H9 (cell line): ENCODE results near the gene USP17L12. TPM values are rescaled to one million over a fixed set of nuclear protein-coding genes. Genes with fewer than 3 reads are reported as not detected.
"Not testable (repeated sequence)": the region's sequence is repeated elsewhere in the genome, so short reads cannot be mapped to it uniquely, and the experiment has no call there.

Source experiments
- DNase-seq: peaks from one replicate; pipeline ENCODE4 v3.0.0-alpha.2; 2017
- H2AFZ ChIP-seq: one replicate; pipeline ENCODE4 v1.6.1; 2013; ENCODE audit warnings: mild to moderate bottlenecking, low read length, control low read depth, moderate library complexity
- H2AK5ac ChIP-seq: 2 replicates; pipeline ENCODE4 v1.6.1; 2013; ENCODE audit warnings: low read length, control low read depth, mixed read lengths; ENCODE audit not compliant: insufficient read length
- H2BK120ac ChIP-seq: one replicate; pipeline ENCODE4 v1.6.1; 2013; ENCODE audit warnings: low read depth, mild to moderate bottlenecking, low read length, control low read depth, inconsistent platforms; ENCODE audit not compliant: poor library complexity, severe bottlenecking
- H2BK12ac ChIP-seq: 2 replicates; pipeline ENCODE4 v1.6.1; 2013; ENCODE audit warnings: low read length, control low read depth, mixed read lengths, low read depth; ENCODE audit not compliant: insufficient read length
- H2BK15ac ChIP-seq: 2 replicates; pipeline ENCODE4 v1.6.1; 2013; ENCODE audit warnings: low read depth, low read length, control low read depth
- H2BK20ac ChIP-seq: one replicate; pipeline ENCODE4 v1.6.1; 2013; ENCODE audit warnings: low read depth, mild to moderate bottlenecking, low read length, control low read depth, inconsistent platforms; ENCODE audit not compliant: poor library complexity, severe bottlenecking
- H2BK5ac ChIP-seq: 2 replicates; pipeline ENCODE4 v1.6.1; 2013; ENCODE audit warnings: low read length, control low read depth, mixed read lengths; ENCODE audit not compliant: insufficient read length
- H3K14ac ChIP-seq: 2 replicates; pipeline ENCODE4 v1.6.1; 2013; ENCODE audit warnings: low read length, control low read depth; ENCODE audit not compliant: insufficient read depth
- H3K18ac ChIP-seq: 2 replicates; pipeline ENCODE4 v1.6.1; 2013; ENCODE audit warnings: low read depth, mild to moderate bottlenecking, mixed read lengths, low read length, control low read depth; ENCODE audit not compliant: insufficient read length
- H3K23ac ChIP-seq: 2 replicates; pipeline ENCODE4 v1.6.1; 2013; ENCODE audit warnings: low read length, control low read depth, mixed read lengths, low read depth; ENCODE audit not compliant: insufficient read length
- H3K23me2 ChIP-seq: 2 replicates; pipeline ENCODE4 v1.6.1; 2013; ENCODE audit warnings: low read depth, mild to moderate bottlenecking, mixed read lengths, low read length, control low read depth; ENCODE audit not compliant: insufficient read length, poor library complexity, severe bottlenecking
- H3K27ac ChIP-seq: 2 replicates; pipeline ENCODE4 v1.5.1; 2013; ENCODE audit warnings: low read length, control low read depth, mixed read lengths, low read depth; ENCODE audit not compliant: insufficient read length
- H3K27me3 ChIP-seq: 2 replicates; pipeline ENCODE4 v1.6.1; 2013; ENCODE audit warnings: low read length, control low read depth, inconsistent platforms; ENCODE audit not compliant: insufficient read depth
- H3K4ac ChIP-seq: 2 replicates; pipeline ENCODE4 v1.6.1; 2013; ENCODE audit warnings: low read depth, mild to moderate bottlenecking, control low read depth, inconsistent platforms, low read length, moderate library complexity
- H3K4me1 ChIP-seq: 2 replicates; pipeline ENCODE4 v1.6.1; 2013; ENCODE audit warnings: low read length, control low read depth, inconsistent platforms; ENCODE audit not compliant: insufficient read depth
- H3K4me2 ChIP-seq: 2 replicates; pipeline ENCODE4 v1.6.1; 2013; ENCODE audit warnings: low read length, control low read depth, mixed read lengths; ENCODE audit not compliant: insufficient read length, insufficient read depth
- H3K56ac ChIP-seq: 2 replicates; pipeline ENCODE4 v1.6.1; 2013; ENCODE audit warnings: low read depth, mild to moderate bottlenecking, mixed read lengths, low read length, control low read depth; ENCODE audit not compliant: insufficient read length
- H3K79me1 ChIP-seq: 2 replicates; pipeline ENCODE4 v1.6.1; 2013; ENCODE audit warnings: low read depth, mild to moderate bottlenecking, moderate library complexity, low read length, control low read depth, inconsistent platforms; ENCODE audit not compliant: insufficient read depth, poor library complexity, severe bottlenecking
- H3K79me2 ChIP-seq: 2 replicates; pipeline ENCODE4 v1.6.1; 2013; ENCODE audit warnings: low read length, control low read depth, inconsistent platforms; ENCODE audit not compliant: insufficient read depth
- H3K9ac ChIP-seq: 2 replicates; pipeline ENCODE4 v1.6.1; 2013; ENCODE audit warnings: low read length, control low read depth, mixed read lengths; ENCODE audit not compliant: insufficient read length; ENCODE audit errors: extremely low read depth
- H3K9me3 ChIP-seq: one replicate; pipeline ENCODE4 v1.6.1; 2013; ENCODE audit warnings: low read depth, low read length, inconsistent platforms; ENCODE audit not compliant: control insufficient read depth
- H3T11ph ChIP-seq: one replicate; pipeline ENCODE4 v1.6.1; 2013; ENCODE audit warnings: mild to moderate bottlenecking, low read length, control low read depth, inconsistent platforms
- H4K20me1 ChIP-seq: one replicate; pipeline ENCODE4 v1.6.1; 2013; ENCODE audit not compliant: control insufficient read depth, insufficient read length, insufficient read depth
- H4K5ac ChIP-seq: 2 replicates; pipeline ENCODE4 v1.6.1; 2013; ENCODE audit warnings: low read depth, mild to moderate bottlenecking, mixed read lengths, low read length, control low read depth; ENCODE audit not compliant: insufficient read length
- H4K8ac ChIP-seq: replicated peaks from 2 replicates; pipeline ENCODE4 v1.6.1; 2013; ENCODE audit warnings: low read length, control low read depth, mixed read lengths, low read depth; ENCODE audit not compliant: insufficient read length
- H4K91ac ChIP-seq: 2 replicates; pipeline ENCODE4 v1.6.1; 2013; ENCODE audit warnings: low read depth, mild to moderate bottlenecking, moderate library complexity, mixed read lengths, low read length, control low read depth; ENCODE audit not compliant: insufficient read length
- H3K27ac Mint-ChIP-seq, 3 experiments: 2 replicates in 2 of 3; 3 replicates in 1 of 3; pipeline ENCODE4 v1.8.0; 2020 to 2021; ENCODE audit warnings: mixed read lengths in 3 of 3, mild to moderate bottlenecking in 1 of 3, moderate library complexity in 1 of 3
- H3K27me3 Mint-ChIP-seq: 2 replicates; pipeline ENCODE4 v1.8.0; 2021; ENCODE audit warnings: low read depth, mild to moderate bottlenecking, moderate library complexity, mixed read lengths
- H3K36me3 Mint-ChIP-seq, 3 experiments: 2 replicates in 2 of 3; 3 replicates in 1 of 3; pipeline ENCODE4 v1.8.0; 2020 to 2021; ENCODE audit warnings: low read depth in 3 of 3, mixed read lengths in 3 of 3; ENCODE audit not compliant: insufficient read depth in 1 of 3
- H3K4me1 Mint-ChIP-seq, 2 experiments: 2 replicates each; pipeline ENCODE4 v1.8.0; 2020; ENCODE audit warnings: mixed read lengths in 2 of 2
- H3K4me3 Mint-ChIP-seq, 2 experiments: 2 replicates in 1 of 2; 3 replicates in 1 of 2; pipeline ENCODE4 v1.8.0; 2020 to 2021; ENCODE audit warnings: mild to moderate bottlenecking in 2 of 2, mixed read lengths in 2 of 2, moderate library complexity in 1 of 2
- H3K9me3 Mint-ChIP-seq, 2 experiments: 2 replicates in 1 of 2; 3 replicates in 1 of 2; pipeline ENCODE4 v1.8.0; 2020; ENCODE audit warnings: mild to moderate bottlenecking in 2 of 2, mixed read lengths in 2 of 2, moderate library complexity in 1 of 2
- WGBS: extraction: QIAGEN DNeasy Blood & Tissue Kit; methylation state at CpG from one replicate; pipeline ENCODE4 v1.1.7; 2013; ENCODE audit warnings: missing lambda C conversion rate, low lambda C conversion rate, mixed read lengths; ENCODE audit not compliant: insufficient read length; ENCODE audit errors: extremely low coverage; 5-methylcytosine and 5-hydroxymethylcytosine counted together
- total RNA-seq: library from RNA; stranded (reverse); gene quantifications from 2 replicates; pipeline ENCODE4 v1.2.1, GENCODE V29; 2021

The USP17L12 gene
- total RNA-seq, 1 experiment from 2014 or later = not detected

GRCh38 chr4:9214701-9215100, 5.3 kb upstream of the USP17L12 start:
- H2BK120ac ChIP-seq, H3K27me3 Mint-ChIP-seq, H2AFZ ChIP-seq, H3K56ac ChIP-seq, DNase-seq, H3K79me1 ChIP-seq, H3K23ac ChIP-seq, H4K91ac ChIP-seq, H3K9me3 Mint-ChIP-seq, H2BK20ac ChIP-seq, H3K18ac ChIP-seq, H4K5ac ChIP-seq, H3K9ac ChIP-seq, H2AK5ac ChIP-seq, H3K4me1 Mint-ChIP-seq, H3K27ac Mint-ChIP-seq, H4K20me1 ChIP-seq, H4K8ac ChIP-seq, H3K4ac ChIP-seq, H3K4me3 Mint-ChIP-seq, H3K23me2 ChIP-seq, H3K36me3 Mint-ChIP-seq, H3K79me2 ChIP-seq, H3K14ac ChIP-seq, H3K4me1 ChIP-seq, H2BK15ac ChIP-seq, H2BK5ac ChIP-seq, H3K27ac ChIP-seq, H3K4me2 ChIP-seq, H3K9me3 ChIP-seq, H3T11ph ChIP-seq, H2BK12ac ChIP-seq, H3K27me3 ChIP-seq: not testable (repeated sequence)
- no CpG with 5 or more reads among the region's 14 CpGs for WGBS

DNA sequence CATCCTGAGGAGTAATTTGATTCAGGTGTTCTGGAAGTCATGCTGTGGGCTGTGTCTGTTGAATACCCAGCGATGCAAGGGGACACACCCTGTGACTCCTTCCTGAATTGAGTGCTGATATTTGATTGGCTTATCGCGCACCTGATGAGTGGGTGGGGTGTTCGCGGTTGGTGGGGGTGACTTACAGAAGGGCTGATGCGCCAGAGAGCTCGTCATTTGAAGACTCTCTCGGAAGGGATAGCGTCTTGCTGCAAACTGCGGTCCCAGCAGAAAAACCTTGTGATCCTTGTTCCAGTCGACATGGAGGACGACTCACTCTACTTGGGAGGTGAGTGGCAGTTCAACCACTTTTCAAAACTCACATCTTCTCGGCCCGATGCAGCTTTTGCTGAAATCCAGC, 4.8 kb upstream of the USP17L12 start, which contains the start of gene USP17L11:
Gene USP17L11 (plus strand): TSS at position 301 of the 400 bp plus-strand sequence. CDS start 0 bp downstream, at position 301.
- not testable (repeated sequence) for H3K4me1 Mint-ChIP-seq, H3K56ac ChIP-seq, H3K79me1 ChIP-seq, H3K36me3 Mint-ChIP-seq, H3K4ac ChIP-seq, H3K27me3 Mint-ChIP-seq, H4K5ac ChIP-seq, H3K27ac ChIP-seq, H2AFZ ChIP-seq, H3K18ac ChIP-seq, H3K27me3 ChIP-seq, H3K4me3 Mint-ChIP-seq, H4K20me1 ChIP-seq, H3K9ac ChIP-seq, H2BK20ac ChIP-seq, H3T11ph ChIP-seq, H2BK15ac ChIP-seq, H2BK12ac ChIP-seq, H3K23me2 ChIP-seq, H3K9me3 Mint-ChIP-seq, H2BK120ac ChIP-seq, DNase-seq, H2AK5ac ChIP-seq, H4K8ac ChIP-seq, H3K9me3 ChIP-seq, H3K23ac ChIP-seq, H4K91ac ChIP-seq, H3K14ac ChIP-seq, H3K79me2 ChIP-seq, H3K4me1 ChIP-seq, H2BK5ac ChIP-seq, H3K4me2 ChIP-seq, H3K27ac Mint-ChIP-seq
- WGBS = no CpG with 5 or more reads among the region's 14 CpGs
